HG02588 (cell line): ENCODE data around the gene TAS2R60.

Source experiments
- ATAC-seq: cut with Tn5 transposase; IDR thresholded peaks from one replicate; pipeline ENCODE4 v1.9.1; 2021; ENCODE audit warnings: mild to moderate bottlenecking, moderate library complexity; ENCODE audit not compliant: unreplicated experiment

Gene TAS2R60

DNA sequence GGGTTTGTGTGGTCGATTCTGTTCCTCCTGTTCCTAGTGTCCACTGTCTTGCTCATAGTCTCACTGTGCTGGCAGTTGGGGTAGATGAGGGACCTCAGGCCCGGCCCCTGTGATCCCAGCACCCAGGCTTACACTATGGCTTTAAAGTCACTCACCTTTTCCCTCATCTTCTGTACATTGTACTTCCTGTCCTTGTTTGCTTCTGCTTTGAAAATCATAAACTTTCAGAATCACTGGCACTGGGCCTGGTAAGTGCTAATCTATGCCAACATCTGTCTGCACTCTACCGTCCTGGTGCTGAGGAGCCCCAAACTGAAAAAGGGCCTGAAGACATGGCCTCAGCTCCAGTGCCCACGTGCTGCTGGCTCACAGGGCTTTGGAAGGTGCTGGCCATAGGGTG is 5.7 kb upstream of the TAS2R60 start:
- peak; percentile 39 for ATAC-seq

DNA sequence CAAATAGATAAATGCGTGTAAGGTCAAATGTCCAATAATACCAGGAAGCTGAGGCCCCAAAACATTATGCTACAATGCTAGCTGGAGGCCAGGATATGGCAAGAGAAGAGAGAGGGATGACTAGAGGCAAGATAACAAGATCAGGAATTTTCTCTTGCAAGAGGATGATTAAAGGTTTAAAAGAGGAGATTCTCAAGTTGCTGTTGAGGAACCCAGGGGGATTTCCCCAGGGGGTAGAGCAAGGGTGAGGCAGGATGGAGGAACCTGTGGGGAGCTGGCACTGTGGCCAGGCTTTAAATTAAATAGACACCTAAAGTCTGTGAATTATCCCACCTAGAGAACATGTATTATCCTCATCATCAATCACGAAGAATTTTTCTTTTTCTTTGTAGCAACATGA is 3.4 kb upstream of the TAS2R60 start:
- no peak for ATAC-seq

GRCh38 chr7:143444063-143444782 is 970 bp downstream of the TAS2R60 start:
- ATAC-seq: no peak

DNA sequence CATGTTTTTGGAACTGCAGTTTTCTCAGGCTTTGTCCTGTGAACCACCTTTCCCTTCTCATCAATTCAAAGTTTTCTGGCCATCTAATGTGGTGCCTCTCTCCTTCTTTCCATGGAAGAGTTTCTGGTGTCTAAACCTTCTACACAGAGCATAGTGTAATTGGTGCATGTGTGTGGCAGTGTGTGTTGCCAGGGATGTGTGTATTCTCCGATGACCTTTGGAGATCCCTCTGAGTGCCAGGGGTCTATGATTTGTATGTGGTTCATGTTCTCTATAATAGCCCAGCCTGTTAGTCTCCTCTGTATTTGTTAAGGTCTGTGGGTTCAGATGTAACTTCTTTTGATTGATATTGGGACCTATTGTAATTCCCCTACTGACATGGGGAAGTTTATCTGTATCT is 1.5 kb downstream of the TAS2R60 start:
- no peak for ATAC-seq

DNA sequence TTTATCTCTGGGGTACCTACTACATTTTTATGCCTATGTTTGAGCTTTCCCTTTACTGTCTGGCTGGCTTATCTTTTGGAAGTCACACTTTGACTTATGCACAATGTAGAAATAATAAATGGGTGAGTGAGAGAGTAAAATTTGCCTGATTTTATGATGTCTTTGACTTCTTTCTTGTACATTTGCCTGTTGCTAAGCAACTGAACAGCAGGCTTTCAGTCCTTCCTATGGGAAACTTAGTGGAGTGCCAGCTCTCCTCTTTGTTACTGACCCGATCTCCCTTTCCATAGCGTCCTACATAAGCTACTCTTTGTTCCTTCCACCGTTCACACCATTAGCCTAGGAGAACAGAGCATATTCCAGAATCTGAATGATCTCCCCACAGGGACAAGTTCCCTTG is 4.2 kb downstream of the TAS2R60 start:
- ATAC-seq: no peak

DNA sequence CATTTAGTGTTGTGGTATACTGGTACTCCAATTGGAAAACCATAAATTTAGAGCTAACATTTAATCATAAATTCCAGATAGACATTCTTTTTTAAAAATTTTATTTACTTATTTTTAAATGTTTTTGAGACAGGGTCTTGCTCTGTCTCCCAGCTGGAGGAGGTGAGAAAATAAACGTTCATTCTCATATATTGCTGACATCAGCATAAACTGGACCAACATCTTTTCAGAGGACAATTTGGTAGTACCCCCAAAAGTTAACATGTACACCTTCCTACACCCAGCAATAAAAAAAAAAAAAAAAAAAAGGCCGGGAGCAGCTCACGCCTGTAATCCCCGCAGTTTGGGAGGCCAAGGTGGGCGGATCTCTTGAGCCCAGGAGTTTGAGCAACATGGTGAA is 5.2 kb downstream of the TAS2R60 start:
- no peak for ATAC-seq

GRCh38 chr7:143449793-143450192 is 6.5 kb downstream of the TAS2R60 start:
- ATAC-seq: no peak

DNA sequence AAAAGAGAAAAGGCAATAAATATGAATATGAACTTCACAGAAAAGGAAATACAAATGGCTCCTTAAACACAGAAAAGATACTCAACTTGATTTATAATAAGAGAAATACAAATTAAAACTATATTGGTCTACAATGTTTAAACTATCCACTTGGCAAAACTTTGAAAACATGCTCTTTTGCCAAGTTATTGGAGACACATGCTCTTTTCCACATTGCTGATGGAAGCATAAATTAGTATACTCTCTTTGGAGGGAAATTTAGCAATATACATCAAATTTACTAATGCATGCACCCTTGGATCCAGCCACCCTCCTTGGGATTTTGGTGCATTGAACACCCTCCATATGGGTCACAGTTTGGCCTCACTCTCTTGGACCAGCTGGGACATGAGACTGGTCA is 7.9 kb downstream of the TAS2R60 start:
- no peak for ATAC-seq

DNA sequence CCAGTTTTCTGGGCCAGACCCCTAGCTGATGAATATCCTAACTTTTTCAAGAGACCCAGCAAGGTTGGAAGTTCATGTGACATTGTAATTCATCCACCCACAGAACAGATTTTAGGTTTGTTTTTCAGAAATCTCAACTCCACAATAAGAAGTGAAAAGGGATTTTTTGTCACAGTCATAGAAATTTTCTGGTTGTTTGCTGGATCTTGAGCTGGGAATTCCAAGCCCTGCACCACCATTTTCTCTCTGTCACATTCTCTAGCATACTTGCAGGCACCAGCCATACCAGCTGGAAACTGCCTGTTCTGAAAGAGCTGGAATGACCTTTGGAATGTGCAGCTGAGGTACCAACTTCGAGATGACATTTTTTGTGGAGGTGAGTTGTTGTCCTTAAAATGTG is 8.5 kb downstream of the TAS2R60 start:
- no peak for ATAC-seq

GRCh38 chr7:143452495-143452894 is 9.2 kb downstream of the TAS2R60 start:
- no peak for ATAC-seq

GRCh38 chr7:143454091-143454680 is 10.9 kb downstream of the TAS2R60 start:
- no peak for ATAC-seq

DNA sequence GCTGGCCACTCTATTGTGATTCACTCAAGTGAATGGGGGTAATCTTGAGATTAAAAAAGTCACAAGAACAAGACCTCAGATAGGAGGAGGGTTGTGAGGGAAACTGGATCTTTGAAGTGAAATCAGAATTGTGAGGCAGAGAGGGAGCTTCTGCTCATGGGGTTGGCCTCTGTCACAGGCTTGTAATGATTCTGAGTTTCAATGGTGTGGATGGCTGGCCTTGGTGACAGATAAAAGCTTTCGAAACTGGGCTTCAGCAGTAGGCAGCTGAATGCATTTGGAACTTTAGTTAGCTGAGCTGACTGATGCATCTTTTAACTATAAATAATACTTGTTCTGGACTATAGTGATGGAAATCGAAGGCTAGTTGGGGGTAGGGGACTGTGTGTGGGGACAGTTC is 12.2 kb downstream of the TAS2R60 start:
- ATAC-seq: no peak

GRCh38 chr7:143455942-143456341 is 12.7 kb downstream of the TAS2R60 start:
- ATAC-seq: no peak

- ATAC-seq: no peak
Measured at GRCh38 chr7:143456992-143457793, 13.9 kb downstream of the TAS2R60 start.

GRCh38 chr7:143458263-143458662 is 15.0 kb downstream of the TAS2R60 start:
- peak; percentile 64 for ATAC-seq

DNA sequence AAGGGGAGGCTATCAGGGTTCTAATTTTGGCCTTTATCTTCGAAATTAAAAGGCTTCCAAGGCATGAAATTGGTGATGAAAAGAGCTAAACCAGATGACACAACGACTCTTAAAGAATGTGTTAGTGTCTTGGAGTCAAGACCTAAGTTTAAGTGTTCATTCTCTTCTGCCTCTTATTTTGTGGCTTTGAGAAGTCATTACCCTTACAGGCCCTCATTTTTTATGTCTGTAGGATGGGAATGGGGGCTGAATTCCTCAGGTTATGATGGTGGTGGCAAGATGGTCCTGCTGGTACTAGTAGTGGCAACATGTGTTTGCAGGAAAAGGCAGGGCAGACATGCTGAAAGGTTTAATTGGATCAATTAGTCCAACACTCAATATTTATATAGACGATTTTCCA is 15.4 kb downstream of the TAS2R60 start:
- ATAC-seq: no peak

DNA sequence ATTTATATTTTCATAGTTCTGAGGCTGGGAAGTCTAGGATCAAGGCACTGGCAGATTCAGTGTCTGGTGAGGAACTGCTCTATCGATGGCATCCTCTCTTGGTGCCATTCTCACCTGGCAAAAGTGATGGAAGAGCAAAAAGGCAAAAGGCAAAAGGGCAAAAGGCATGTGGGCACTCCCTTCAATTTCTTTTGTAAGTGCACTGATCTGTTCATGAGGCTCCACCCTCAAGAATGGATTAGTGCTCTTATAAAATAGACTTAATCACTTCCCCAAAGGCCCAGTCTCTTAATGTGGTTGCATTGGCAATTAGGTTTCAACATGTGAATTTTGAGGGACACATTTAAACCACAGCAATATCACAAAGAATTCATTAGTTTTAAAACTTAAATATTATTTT is 16.1 kb downstream of the TAS2R60 start:
- no peak for ATAC-seq

- ATAC-seq: no peak
Measured at GRCh38 chr7:143460271-143460979, 17.2 kb downstream of the TAS2R60 start.

DNA sequence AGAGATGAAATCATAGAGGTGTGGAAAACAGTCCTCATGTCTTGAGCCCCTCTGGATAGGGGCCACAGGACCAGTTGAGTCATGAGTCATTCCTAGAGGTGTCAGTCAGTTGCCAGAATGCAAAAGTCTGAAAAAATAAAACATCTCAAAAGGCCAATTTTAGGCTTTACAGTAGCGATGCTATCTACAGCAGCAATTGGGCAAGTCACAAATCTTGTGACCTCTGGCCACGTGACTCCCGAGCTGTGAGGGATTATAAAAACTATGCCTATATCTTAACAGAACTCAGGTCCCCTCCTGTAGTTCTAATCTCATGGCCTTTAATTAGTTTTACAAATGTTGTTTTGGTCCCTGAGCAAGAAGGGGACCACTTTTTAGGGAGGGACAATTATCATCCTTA is 18.8 kb downstream of the TAS2R60 start:
- no peak for ATAC-seq

GRCh38 chr7:143463556-143463955 is 20.3 kb downstream of the TAS2R60 start:
- ATAC-seq: no peak

DNA sequence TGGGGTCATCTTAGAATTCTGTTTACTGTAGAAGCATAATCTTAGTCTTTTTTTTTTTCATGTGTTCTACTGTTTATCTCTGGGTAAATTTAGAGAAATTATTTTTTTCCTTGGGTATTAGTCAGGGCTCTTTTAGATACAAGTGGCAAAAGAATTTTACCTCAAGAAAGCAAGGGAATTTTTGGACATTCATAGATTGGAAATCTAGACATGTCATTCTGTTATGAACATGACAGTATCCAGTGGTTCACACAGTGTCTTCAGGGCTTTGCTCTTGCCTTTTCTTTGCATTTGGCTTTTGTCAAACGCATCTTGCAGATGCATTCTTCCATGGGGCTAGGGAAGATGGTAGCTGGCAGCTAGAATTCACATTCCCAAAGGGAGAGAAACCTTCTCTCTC is 20.7 kb downstream of the TAS2R60 start:
- ATAC-seq: no peak
